DMS114 treated with DMSO at 0.1 percent for 48 hours (cell line): ENCODE data around the gene NOTCH4.
A peak's percentile ranks its signal among the peaks of the same experiment; 100 is the strongest.

Experiments used
- DNase-seq: peaks from one replicate; lab custom pipeline; 2025; ENCODE audit not compliant: unreplicated experiment; lab: John Stamatoyannopoulos, UW

NOTCH4 gene

DNA sequence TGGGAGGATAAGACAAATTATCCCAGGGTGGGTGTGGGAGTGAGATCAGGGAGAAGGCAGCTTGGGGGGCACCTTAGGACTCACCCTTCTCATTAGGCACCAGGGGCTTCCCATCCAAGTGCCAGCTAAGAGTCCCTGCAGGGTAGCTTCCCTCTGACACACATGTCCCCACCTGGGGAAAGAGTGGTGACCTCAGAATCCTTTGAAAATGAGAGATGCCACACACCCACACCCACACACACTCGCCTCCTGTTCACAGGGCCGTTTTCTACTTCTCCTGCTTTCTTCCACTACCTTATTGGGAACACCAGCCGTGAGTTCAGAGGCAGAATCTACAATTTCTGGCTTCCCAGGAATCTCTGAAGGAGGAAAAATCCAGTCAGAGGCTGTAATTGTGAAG, 40.8 kb downstream of the NOTCH4 start:
- DNase-seq = no peak

DNA sequence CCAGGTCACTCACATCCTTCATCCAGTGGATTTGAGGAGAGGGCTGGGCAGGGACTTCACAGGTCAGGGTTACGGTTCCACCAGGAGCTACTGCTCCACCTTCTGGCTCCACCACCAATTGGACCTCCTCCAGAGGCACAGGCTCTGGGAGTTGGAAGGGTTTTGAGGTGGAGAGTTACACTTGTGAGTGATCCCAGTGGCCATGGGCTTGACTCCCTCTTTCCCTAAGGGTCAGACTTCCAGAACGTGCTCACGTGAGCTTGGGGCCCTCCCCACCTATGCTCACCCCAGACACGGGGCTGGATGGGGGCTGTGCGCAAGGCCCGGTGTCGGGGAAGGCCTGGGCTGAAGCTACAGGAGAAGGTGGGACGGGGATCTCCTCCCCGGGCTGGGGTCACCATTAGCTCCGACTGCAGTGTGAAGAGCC, 41.3 kb downstream of the NOTCH4 start:
- DNase-seq = no peak

DNA sequence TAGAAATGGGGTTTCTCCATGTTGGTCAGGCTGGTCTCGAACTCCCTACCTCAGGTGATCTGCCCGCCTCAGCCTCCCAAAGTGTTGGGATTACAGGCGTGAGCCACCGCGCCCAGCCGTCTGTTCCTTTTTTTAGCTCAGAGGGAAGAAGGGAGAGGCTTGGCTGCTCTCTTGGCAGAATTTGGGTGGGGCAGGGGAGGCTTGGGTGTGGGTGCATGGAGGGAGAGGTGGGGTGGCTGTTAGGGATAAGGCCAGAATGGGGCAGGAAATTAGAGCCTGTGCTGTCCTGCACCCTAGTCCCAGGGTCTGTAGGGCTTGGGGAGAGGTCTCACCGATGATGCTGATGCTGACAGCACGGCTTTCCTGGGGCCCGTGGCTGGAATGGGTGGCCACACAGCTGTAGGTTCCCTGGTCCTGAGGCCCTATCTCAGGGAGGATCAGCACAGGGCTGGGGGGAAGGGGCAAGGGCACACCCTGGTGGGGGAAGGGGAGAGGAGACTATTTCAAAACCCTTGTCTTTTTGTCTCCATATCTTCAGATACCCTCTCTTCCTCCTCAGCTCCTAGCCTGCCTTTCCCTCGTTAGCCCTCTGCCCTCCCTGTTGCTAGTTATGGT, 41.8 kb downstream of the NOTCH4 start:
- DNase-seq = no peak

DNA sequence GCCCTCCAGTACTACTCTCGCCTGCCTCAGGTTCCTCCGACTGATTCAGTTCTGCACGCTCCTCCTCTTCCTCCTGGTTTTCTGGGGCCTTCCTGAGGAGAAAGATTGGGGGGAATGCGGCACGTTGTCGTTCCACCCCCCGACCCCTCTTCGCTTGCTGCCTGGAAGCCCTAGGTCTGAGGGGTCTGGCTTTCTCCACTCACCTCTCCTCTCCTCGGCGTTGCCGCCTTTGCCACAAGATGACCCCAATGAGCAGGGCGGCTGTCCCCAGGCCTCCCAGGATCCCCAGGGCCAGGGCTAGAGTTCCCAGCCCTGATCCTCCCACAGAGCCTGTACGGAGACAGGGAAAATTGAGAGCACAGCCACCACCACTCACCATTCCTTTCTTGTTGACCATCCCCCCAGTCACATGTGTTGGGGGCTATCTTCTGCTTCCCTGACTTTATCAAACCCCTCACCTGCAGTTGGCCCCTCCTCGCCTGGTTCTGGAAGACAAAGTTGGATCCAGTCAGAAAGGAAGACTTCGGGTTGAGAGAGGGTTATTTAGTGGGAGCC, 42.6 kb downstream of the NOTCH4 start:
- no peak for DNase-seq

DNA sequence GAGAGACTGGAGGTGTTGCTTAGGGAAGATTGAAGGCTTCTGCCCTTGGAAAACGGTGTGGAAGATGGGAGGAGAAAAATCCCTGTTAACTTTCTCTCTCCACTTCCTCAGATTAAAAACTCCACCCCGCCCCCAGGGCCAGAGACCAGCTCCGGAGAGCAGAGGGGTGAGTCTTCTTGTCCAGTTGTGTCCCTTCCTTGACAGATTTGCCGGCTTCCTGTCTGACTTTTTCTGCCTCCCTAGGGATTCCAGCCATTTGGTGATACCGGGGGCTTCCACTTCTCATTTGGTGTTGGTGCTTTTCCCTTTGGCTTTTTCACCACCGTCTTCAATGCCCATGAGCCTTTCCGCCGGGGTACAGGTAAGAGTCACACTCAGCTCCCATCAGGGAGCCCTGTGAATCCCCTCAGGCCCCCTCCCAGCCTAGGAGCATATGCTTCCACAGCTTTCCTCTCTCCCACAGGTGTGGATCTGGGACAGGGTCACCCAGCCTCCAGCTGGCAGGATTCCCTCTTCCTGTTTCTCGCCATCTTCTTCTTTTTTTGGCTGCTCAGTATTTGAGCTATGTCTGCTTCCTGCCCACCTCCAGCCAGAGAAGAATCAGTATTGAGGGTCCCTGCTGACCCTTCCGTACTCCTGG, 44.0 kb downstream of the NOTCH4 start:
- DNase-seq = no peak

DNA sequence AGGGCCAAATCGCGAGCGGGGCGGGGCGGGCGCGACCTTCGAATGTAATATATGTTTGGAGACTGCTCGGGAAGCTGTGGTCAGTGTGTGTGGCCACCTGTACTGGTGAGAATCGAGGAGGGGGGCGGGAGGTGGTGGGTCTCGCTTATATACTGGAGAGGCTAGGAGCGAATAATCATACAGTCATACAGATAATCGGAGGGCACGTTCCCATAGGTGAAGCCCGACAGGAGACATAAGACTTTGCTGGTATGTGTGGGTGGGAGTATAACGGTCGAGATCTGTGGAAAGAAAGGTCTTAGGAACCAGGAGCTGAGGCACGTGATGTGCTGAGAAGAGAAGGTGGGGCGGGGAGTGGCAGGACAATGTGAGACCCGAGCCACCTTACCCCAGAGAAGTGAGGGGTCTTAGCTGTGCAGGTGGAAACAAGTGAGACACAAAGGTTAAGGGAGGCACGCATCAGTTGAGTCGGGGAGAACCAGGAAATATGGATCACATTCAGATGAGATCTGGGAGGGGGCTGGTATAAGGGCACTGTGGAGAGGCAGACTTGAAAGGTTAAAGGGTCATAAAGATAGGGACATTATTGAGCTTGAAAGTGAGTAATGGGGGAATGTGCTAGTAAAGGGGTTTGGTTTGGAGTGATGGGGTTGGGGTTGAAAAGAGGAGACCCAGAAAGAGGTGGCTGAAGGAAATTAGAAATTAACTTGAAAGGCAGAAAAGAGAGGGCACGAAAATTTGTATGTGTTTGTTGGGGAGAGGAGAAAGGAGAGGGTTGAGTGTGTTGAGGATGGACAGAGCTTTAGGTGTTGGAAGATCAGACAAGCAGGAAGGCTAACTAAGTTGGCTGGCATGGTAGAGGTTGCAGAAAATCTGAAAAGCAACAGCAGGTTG, 45.1 kb downstream of the NOTCH4 start:
- no peak for DNase-seq

DNA sequence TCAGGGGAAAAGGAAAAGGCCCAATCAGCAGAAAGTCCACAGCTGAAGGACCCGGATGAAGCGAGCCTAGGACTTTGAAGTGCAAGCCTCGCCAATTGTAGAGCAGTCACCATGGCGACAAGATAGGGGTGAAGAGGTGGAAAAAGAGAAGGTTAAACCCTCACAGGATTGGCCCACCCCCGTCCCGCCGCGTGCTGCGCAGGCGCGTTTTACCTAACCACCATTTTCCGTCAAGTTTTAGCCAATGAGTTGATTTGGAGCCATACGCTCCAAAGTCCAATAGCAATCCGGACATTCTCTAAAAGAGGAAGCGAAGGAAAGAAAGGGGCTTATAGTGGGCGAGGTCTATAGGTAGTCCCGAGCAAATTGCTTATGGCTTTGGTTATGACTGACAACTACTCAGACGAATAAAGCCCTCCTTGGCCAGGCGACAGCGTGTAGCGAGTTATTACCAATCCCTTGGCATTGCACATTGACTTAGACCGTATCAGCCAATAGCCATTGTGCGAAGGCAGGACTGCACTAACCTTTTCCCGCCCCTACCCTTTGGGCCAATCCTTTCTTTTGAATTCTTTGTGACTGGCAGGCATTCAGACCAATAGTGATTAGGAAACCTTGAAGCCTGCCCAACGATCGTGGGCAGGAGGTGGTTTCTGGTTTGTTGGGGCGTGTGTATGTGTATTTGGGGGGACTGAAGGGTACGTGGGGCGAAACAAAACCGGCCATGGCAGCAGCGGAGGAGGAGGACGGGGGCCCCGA, 45.9 kb downstream of the NOTCH4 start, which contains the start of gene RNF5:
Gene RNF5, plus strand, starts transcription at position 618 of the 759 bp plus-strand sequence. Its CDS starts 107 bp downstream, at position 725.
- peak; percentile 100 for DNase-seq

DNA sequence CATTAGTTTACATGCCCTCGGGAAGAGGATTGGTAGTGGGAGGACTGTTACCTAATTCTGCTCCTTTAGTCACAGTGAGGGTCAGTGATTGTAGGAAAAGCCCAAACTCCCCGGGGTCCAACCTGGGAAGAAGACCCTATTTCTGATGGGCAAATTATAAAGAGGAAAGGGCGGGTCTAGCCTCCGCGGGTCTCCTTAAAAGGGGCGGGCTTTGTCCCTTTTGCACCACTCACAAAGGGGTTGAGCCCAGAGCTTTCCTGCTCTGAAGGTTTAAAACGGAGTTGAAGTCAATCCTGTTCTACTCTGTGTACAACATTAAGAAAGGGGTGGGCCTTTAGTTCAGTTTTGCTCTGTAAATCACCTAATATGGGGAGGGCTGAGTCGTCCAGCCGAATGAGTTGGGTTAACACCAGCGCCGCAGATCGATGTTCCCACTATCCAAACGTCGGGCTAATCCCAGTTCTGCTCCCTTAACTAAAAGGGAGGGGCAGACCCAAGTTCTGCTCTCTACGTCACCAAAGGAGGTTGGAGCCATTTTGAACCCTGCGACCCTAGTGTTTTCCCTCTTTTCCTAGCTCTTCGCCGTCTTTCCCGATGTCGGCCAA, 46.6 kb downstream of the NOTCH4 start:
- no peak for DNase-seq

DNA sequence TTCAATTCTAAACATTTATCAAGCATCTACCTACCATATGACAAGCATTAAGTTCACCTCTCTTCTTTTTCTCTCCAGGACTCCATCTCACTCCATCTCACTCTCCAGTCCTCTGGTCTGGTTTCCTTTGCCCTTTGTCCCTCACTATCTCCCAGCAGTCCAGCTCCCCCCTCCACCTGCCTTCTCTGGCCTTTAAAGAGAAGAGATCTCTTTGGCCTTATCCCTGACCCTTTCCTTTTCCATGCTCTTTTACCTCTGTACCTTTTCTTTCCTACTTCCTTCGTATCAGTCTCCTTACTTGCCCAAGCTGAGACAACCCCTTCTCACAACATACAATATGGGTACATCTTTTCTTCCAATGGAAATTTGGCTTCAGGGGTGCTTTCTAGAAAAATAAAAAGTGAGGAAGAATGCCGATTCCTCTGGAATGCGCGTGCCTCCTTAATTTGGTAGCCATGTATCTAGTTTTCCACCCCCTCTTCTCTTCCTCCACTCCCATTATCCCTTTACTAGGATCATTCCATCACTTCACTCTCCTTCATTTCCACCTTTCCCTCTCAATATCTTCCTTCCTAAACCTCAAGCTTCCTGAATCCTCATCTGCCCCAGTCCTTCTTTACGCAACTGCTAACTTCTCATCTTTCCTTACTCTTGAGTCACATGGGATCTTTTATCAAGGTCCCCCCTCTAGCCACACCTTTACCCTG, 47.2 kb downstream of the NOTCH4 start:
- DNase-seq = no peak

DNA sequence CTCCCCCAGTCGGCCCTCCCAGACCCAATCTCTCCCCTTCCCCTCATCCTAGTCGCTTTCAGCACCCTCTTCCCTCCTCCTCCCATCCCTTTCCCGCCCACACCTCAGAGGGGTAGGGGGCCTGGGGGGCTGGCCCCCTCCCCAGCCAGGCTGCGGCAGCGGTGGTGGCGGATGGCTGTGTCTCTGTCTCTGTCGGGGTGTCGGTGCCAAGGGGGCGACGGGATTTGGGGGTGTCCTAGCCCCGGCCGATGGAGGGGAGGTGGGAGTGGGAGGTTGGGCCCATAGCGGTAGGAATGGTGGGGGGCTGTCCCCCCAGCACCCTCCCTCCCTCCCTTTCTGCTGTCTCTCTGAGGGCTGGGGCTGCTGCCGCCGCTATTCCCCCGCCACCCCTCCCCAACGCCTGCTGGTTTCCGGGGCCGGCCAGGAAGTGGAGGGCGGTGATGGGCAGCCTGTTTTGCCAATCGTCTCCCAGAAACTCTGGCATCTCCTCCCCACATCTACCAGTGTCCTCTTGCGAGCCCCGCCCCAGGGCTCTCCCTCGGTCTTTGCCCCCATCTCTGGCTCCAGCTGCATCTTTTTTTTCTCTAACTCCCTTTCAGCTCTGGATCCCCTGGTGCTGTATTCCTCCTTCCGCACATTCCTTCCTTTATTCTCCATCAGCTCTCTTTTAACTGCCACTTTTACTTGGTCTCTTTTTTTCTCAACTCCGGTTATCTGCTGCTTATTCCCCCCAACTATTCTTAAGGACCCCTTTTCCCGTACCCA, 48.0 kb downstream of the NOTCH4 start, which contains the start of gene AGPAT1:
Gene AGPAT1, minus strand, starts transcription at position 374 of the 765 bp plus-strand sequence. CDS start 4,588 bp downstream, outside the sequence.
- peak; percentile 96 for DNase-seq

DNA sequence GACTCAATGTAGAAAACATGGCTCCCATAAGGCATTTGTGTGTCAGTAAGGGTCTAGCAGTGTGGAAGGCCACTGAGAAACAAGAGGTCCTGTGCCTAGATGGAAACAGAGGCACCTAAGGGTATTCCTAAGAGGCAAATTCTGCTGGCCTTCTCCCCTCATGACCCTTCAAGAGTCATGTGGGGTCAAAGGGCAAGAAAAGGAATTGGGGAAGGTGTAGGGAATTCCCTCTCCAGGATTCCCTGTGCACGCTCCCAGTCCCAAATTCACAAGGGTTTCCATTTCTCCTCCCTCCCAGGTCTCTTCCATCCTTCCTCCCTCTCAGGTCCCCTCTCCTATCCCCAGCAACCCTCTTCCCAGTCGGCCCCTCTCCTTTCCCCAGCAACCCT, 48.6 kb downstream of the NOTCH4 start:
- DNase-seq = no peak

DNA sequence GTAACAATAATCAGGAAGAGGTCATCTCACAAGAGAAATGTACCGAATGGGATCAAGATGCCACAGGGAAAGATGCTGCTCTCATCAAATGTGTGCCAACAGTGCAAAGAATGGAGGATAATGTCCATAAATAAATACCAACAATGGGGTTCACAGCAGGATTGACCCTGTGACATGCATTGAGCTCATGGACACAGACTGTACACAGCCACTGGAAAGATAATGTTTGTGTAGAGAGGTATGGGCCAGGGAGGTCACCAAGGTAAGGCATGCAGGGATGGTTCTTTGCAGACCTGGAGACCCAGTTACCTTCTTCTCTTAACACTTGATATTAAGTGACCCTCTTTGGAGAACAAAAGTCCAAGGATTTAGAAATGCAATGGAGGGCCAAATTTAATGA, 49.5 kb downstream of the NOTCH4 start:
- DNase-seq = no peak

DNA sequence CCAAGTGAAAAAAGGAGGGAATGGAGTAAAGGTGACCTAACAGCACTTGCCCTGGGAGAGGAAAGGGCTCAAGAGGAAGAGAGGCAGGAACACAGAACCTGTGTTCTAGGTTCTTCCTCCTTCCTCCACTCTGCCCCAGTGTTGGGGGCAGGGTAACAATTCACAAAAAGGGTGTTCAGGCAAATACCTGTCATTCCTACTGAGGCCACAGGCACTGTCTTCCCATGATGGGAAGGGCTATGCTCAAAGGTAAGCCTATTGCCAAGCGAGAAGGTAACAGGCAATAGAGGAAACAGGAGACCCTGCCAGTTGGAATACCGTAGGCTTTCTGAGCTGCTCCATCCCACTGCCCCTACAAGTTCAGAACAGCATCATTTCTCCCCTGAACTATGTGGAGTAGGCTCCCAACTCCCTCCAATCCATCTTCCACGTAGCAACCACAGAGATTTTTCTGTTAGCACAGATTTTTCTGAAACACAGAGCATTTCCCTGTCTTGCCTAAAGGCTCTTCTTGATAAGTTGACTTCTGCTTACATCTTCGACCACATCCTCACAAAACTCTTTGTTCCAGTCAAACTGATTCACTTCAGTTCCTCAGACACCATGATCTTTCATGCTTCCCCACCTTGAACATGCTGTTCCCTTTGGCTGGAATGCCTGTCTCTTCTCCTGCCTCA, 50.7 kb downstream of the NOTCH4 start:
- DNase-seq = no peak

DNA sequence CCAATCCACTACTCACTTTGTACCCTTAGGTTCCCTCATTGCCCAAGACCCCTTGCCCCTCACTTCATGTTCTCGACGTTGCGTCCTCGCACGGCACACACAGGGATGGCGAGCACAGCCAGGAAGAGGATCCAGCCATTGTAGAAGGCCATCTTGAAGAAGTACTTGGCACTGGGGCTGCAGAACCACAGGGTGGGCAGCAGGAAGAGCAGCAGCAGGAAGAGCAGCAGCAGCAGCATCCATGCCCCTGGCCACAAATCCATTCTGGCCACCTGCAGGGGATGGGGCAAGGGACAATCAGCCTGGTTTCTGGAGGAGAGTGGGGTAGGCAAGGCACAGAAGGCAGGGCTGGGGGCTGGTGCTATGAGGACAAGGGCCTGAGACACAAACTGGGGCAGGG, 52.6 kb downstream of the NOTCH4 start:
- no peak for DNase-seq

DNA sequence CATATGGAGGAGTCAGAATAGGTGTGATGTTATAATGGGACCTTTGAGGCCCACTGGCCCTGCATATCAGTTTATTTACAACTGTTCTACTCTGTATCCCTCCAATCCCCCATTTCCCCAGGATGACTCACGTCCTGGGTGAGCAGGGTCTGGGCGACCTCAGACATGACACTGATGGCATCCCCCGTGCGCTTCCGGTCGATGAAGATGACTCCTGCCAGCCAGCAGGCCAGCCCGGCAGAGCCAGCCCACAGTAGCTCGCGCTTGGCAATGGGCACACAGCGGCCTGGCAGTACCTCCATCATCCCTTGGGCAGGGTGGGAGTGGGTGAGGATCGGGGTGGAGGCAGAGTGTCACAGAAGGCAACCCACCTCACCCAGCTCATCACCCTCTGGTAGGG, 53.6 kb downstream of the NOTCH4 start:
- no peak for DNase-seq

DNA sequence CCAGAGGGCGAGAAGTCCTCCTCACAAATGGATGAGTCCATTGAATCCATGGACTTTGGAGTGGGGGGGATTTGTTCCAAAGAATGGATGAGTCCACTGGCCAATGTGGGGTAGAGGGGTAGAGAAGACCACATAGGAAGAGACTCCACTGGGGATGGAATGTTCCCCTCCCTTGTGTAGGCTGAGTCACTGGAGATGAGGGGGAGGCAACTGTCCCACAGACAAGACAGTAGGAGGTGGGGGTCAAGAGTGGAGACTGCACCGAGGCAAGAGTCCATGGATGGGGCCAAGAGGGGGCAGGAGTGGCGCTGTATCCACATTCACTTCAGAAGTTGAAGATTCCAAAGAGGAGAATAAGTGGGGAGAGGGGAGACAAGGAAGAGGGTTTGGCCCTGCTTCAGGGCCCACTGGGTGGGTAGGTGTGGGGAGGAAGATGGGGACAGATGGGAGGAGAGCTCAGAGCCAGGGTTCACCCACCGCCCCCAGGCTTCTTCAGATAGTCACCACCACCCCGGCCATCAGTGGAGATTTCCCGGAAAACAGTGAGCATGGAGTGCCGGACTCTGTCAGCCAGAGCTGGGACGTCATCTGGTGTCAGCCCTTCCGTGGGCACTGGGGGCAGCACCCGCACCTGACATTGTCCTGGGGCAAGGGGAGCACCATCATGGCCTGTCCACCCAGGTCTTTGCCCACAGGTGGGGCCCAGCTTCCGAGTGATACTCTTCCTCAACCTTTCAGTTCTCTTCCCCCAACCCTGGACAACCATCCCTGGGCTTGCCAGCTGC, 54.9 kb downstream of the NOTCH4 start:
- DNase-seq = no peak

DNA sequence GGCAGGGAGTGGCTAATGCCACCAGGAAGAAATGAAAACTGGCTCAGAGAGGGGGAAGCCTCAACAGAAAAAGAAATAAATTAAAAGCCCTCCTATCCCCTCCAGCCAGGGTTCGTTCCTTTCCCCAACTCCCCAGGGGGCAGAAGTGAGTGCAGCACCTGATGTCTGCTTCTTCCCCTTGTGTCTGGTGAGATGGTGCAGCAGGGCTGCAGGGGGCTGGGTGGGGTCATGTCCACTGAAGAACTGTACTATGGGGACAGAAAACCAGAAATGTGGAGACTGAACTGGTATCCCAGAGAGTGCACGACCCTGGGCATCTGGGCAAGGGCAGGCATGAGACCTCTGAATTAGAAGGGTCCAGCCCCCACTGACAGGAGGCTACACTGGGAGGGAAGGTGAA, 55.5 kb downstream of the NOTCH4 start:
- no peak for DNase-seq
